Body of pancreas (tissue), 4 donors: Measurements from ENCODE around the gene C4A.
"Not testable (repeated sequence)": the region's sequence is repeated elsewhere in the genome, so short reads cannot be mapped to it uniquely, and the experiment has no call there.

Experiments used
- CTCF ChIP-seq, 7 experiments: fragments of 450-650 bp in 4 of 7; fragments of 200-600 bp in 3 of 7; sonication (generic) in 3 of 7; IDR thresholded peaks; one replicate each; pipeline ENCODE4 v1.5.1; 2016 to 2019; ENCODE audit warnings: antibody characterized with exemption in 7 of 7
- POLR2A ChIP-seq, 3 donors: fragments of 450-650 bp; IDR thresholded peaks; one replicate each; pipeline ENCODE4 v1.6.1; 2016; ENCODE audit warnings: antibody characterized with exemption in 3 of 3, mild to moderate bottlenecking in 2 of 3

- TF ChIP-seq CTCF, POLR2A (IDR thresholded peaks at IDR 0.05): not testable (repeated sequence)
Measured at GRCh38 chr6:32008037-32008436, 26.2 kb downstream of the C4A start.
